ENCODE data around the gene IKZF4.

DNA sequence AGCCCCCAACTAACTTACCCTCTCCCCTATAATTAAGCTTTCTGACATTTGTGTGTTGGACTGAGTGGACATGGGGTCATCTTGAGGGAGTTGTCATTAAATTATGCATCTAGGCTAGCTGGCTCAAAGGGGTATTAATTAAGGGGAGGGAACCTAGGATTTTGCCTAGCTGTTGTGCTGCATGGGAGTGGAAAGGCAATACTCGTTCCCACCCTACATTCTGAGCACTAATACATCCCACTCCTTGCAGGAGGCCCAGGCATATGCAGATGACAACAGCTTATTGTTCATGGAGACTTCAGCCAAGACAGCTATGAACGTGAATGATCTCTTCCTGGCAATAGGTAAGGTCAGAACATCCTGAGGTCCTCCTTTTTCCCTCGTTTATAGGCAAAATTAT lies 29.7 kb upstream of the IKZF4 start:
- no peak for TF ChIP-seq ZFX (IDR thresholded peaks at IDR 0.05; ENCODE audit: borderline replicate concordance)
- TF ChIP-seq, protein P1, sequence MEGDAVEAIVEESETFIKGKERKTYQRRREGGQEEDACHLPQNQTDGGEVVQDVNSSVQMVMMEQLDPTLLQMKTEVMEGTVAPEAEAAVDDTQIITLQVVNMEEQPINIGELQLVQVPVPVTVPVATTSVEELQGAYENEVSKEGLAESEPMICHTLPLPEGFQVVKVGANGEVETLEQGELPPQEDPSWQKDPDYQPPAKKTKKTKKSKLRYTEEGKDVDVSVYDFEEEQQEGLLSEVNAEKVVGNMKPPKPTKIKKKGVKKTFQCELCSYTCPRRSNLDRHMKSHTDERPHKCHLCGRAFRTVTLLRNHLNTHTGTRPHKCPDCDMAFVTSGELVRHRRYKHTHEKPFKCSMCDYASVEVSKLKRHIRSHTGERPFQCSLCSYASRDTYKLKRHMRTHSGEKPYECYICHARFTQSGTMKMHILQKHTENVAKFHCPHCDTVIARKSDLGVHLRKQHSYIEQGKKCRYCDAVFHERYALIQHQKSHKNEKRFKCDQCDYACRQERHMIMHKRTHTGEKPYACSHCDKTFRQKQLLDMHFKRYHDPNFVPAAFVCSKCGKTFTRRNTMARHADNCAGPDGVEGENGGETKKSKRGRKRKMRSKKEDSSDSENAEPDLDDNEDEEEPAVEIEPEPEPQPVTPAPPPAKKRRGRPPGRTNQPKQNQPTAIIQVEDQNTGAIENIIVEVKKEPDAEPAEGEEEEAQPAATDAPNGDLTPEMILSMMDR (IDR thresholded peaks at IDR 0.05): no peak
